AG10803 (cell line): ENCODE data around the gene PPP1R1B.

ENCODE experiments used
- DNase-seq: peaks from one replicate; pipeline ENCODE4 v3.0.0; 2010; ENCODE audit warnings: low read depth
- H3K4me3 ChIP-seq: 2 replicates; pipeline ENCODE4 v1.5.1; 2011; ENCODE audit warnings: mild to moderate bottlenecking, low read length, control low read depth
- TF ChIP-seq, protein P1 (sequence below): conservative IDR thresholded peaks from 2 replicates; pipeline ENCODE4 v1.5.1; 2011; ENCODE audit warnings: mild to moderate bottlenecking, low read length, control low read depth, inconsistent platforms

Gene PPP1R1B

DNA sequence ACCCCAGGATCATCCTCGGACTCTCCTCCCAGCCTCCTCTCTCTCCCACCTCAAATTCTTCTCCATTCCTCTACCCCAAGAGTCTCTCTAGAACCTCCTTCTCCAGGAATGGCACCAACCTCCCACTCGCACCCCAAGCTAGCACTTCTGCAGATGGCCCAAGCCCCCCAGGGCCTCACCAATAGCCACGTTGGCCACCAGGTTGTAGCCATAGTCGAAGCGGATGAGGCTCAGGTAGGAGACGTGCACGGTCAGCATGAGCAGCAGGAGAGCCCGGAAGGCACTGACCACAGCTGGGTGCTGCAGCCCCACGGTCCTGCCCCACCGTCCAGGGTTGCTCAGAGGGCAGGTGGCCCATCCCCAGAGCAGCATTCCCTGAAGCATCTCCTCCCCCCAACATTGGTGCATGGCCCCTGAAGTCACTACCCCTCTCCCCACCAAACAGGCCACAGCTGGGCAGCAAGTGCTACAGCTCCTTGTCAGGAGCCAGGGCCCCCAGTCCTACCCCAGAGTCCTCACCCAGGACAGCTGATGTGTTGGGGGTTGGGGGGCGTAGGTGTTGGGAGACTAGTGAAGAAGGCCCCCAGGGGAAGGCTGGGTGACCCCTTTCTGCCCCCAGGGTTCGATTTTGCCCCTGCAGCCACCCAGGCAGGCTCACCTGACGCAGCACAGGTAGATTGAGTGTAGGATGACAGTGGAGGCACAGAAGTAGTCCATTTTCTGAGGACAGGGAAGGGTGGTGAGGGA lies 46.8 kb downstream of the PPP1R1B start:
- DNase-seq: no peak
- H3K4me3 ChIP-seq: no peak overlapping the region
- TF ChIP-seq, protein P1, sequence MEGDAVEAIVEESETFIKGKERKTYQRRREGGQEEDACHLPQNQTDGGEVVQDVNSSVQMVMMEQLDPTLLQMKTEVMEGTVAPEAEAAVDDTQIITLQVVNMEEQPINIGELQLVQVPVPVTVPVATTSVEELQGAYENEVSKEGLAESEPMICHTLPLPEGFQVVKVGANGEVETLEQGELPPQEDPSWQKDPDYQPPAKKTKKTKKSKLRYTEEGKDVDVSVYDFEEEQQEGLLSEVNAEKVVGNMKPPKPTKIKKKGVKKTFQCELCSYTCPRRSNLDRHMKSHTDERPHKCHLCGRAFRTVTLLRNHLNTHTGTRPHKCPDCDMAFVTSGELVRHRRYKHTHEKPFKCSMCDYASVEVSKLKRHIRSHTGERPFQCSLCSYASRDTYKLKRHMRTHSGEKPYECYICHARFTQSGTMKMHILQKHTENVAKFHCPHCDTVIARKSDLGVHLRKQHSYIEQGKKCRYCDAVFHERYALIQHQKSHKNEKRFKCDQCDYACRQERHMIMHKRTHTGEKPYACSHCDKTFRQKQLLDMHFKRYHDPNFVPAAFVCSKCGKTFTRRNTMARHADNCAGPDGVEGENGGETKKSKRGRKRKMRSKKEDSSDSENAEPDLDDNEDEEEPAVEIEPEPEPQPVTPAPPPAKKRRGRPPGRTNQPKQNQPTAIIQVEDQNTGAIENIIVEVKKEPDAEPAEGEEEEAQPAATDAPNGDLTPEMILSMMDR: no peak

DNA sequence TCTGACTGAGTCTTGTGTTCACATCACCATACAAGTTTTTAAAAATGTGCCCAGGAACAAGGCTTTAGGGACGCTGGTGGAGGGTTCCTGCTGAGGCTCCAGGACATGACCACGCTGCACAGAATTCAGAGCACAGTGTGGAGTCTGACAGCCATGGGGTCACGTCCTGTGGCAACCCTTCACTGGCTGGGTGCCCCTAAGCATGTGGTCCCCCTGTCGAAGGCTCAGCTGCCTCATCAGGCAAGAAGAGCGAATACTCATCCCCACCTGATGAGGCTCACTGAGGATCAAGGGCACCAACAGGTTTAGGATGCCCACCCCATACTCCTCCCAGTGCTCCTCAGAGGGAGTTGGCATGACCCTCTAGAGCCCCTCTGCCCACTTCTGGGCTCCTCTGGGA lies 47.4 kb downstream of the PPP1R1B start:
- DNase-seq: no peak
- no peak overlapping the region for H3K4me3 ChIP-seq
- TF ChIP-seq, protein P1: no peak

DNA sequence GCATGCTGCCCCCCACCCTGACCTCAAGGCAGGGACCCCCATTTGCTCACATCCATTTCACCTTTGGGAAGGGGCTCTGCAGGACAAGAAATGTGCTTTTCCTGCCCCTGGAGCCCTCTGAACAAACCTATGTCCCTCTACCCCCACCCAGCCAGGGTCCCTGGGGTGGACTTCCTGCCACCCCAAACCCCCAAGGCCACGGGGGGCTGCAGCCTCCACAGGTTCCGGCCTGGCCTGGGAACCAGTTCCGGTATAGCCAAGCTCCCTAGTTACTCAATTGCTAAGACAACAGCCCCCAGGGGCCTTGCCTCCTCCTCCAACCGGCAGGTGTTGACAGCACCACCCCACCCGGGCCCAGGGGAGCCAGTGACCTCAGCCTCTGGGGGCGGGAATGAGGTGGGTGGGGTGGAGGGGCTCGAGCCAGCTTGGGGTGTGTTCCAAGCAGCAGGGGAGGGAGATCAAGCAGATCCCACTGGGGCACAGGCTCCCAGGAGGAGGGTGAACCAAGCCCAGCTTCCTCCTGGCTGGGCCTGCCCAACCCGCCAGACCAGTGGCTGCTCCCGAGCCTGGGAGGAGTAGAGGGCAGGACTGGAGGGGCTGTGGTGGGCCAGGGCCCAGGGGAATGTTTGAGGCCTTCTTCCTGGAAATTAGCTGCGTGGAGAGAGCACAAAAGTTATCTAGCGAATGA lies 48.1 kb downstream of the PPP1R1B start:
- TF ChIP-seq, protein P1: no peak
- no peak overlapping the region for H3K4me3 ChIP-seq
- no peak for DNase-seq

DNA sequence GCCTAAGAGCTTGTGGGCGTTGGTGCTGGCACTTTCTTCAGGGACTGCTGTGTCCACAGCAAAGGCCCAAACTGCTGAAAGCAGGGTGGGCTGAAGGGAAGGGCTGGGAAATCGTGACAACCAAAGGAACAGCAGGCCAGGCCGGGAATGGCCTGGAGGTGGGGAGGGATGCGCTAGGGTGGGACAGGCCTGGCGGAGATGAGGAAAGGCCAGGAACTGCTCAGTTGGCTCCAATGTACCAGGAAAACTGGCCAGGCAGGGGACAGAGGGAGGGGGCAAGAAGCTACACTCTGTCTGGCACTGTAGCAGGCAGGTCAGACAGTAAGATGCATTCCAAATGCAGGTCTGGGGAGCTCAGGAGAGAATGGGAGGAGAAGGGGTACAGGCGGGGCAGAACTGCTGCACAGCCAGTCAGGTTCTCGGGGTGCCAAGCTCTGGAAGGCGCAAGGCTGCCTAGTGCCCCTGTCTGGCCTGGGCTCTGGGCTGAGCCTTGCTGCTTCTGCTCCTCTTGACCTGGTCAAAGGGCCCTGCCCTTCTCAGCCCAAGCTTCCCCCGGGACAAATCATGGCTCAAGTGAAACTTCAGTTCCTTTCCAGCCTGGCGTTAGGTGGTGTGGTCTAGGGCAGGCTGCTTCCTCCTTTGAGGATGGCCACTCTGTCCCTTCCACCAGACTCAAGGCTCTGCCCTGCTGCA lies 48.8 kb downstream of the PPP1R1B start:
- H3K4me3 ChIP-seq: no peak overlapping the region
- no peak for DNase-seq
- TF ChIP-seq, protein P1: no peak

DNA sequence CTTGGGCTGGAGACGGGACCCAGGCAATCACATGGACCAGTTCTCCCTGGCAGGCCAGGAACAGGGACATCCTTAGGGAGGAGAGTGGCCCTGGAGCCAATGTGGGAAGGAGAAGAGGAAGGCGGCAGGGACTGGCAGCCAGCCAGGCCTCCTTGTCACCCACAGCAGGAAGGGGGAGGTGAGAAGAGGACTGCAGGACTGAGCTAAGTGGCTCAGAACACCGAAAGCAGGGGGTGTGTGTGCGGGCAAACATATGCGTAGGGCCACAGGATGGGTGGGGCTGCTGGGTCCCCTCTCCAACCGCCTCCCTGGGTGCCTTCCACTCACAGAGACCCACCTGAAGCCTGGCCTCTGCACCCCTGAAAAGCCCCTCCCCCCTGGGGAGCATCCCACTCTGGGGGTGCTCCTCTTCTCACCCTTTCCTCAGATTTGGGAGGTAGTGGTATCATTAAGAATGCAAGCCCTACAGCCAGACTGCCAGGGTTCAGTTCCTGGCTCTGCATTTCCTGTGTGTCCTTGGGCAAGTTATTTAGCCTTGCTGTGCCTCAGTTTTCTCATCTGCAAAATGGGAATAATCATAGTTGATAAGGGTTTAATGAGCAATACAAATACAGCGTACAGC lies 49.6 kb downstream of the PPP1R1B start:
- DNase-seq: no peak
- no peak overlapping the region for H3K4me3 ChIP-seq
- TF ChIP-seq, protein P1: no peak

DNA sequence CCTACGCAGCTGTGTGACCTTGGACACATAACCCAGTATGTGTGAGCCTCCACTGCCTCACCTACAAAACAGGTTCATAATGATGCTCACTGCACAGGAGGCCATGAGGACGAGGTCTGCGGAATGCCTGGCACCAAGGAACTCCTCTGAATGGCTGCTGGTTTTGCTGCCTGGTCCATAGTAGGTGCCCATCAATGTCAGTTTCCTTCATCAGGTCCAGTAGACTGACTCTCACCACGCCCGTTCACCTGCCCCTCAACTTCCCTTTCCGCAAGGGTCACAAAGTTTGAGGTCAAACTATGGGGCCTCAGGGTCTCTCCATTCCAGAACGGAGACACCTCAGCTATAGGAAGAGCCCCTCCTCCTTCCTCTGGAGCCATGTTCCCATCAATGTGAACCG lies 50.3 kb downstream of the PPP1R1B start:
- no peak overlapping the region for H3K4me3 ChIP-seq
- DNase-seq: no peak
- TF ChIP-seq, protein P1: no peak
